Esophagus muscularis mucosa (tissue), 4 donors: Measurements from ENCODE around the gene HEXIM2. TPM values are rescaled to one million over a fixed set of nuclear protein-coding genes. Genes with fewer than 3 reads are reported as not detected.
A peak's percentile ranks its signal among the peaks of the same experiment; 100 is the strongest.

Experiments
- DNase-seq: peaks from one replicate; pipeline ENCODE4 v3.0.0-alpha.2; 2017; ENCODE audit errors: extremely low spot score
- H3K27ac ChIP-seq, 4 donors: fragments of 200-600 bp; sonication (generic); replicated peaks in 1 of 4; 1 replicate in 3 of 4; 2 replicates in 1 of 4; pipeline ENCODE4 v1.5.1; 2016 to 2019; ENCODE audit warnings: mild to moderate bottlenecking in 1 of 4
- H3K27me3 ChIP-seq, 4 donors: fragments of 200-600 bp; sonication (generic); one replicate each; pipeline versions ENCODE4 v1.5.1 to v1.6.0; 2016 to 2019
- H3K36me3 ChIP-seq, 4 donors: fragments of 200-600 bp; sonication (generic); one replicate each; pipeline ENCODE4 v1.5.1; 2016 to 2019
- H3K4me1 ChIP-seq, 4 donors: fragments of 200-600 bp; sonication (generic); one replicate each; pipeline ENCODE4 v1.5.1; 2016 to 2019
- H3K4me3 ChIP-seq, 4 donors: fragments of 200-600 bp; sonication (generic); 1 replicate in 2 of 4; 2 replicates in 2 of 4; pipeline ENCODE4 v1.5.1; 2016 to 2019; ENCODE audit warnings: mild to moderate bottlenecking in 4 of 4, moderate library complexity in 1 of 4
- H3K9me3 ChIP-seq, 4 donors: fragments of 200-600 bp; sonication (generic); 1 replicate in 3 of 4; 2 replicates in 1 of 4; pipeline ENCODE4 v1.5.1; 2016 to 2019
- CTCF ChIP-seq, 3 experiments: fragments of 200-600 bp in 2 of 3; fragments of 450-650 bp in 1 of 3; sonication (generic) in 2 of 3; IDR thresholded peaks; one replicate each; pipeline ENCODE4 v1.5.1; 2017 to 2019; ENCODE audit warnings: antibody characterized with exemption in 3 of 3, mild to moderate bottlenecking in 2 of 3, moderate library complexity in 1 of 3
- EP300 ChIP-seq: sonication (generic); formaldehyde crosslinking; IDR thresholded peaks from one replicate; pipeline ENCODE4 v1.6.1; 2017; ENCODE audit warnings: antibody characterized with exemption
- POLR2A ChIP-seq: fragments of 450-650 bp; IDR thresholded peaks from one replicate; pipeline ENCODE4 v1.6.1; 2017; ENCODE audit warnings: antibody characterized with exemption, moderate library complexity, mild to moderate bottlenecking, low read depth
- POLR2AphosphoS5 ChIP-seq, 2 donors: sonication (generic); formaldehyde crosslinking; IDR thresholded peaks; one replicate each; pipeline ENCODE4 v1.6.1; 2017; ENCODE audit warnings: antibody characterized with exemption in 2 of 2
- WGBS: methylation state at CpG from one replicate; pipeline ENCODE4 v1.1.5; 2018; 5-methylcytosine and 5-hydroxymethylcytosine counted together
- intact Hi-C: fragments of 100-400 bp; cut with DNase I; formaldehyde crosslinking; loops from one replicate; pipeline ENCODE4 v1.15.1; 2023
- total RNA-seq, 4 donors: library from RNA; depleted of rRNA; stranded (reverse); fragments of >200 nt; gene quantifications; one replicate each; pipeline versions ENCODE4 v1.1.0 to v1.2.1, GENCODE V29; 2016

HEXIM2 gene
- total RNA-seq, 4 donors from 2014 or later, result 4.0 to 8.4 (median 7.0) TPM

GRCh38 chr17:45156242-45156641, 5.4 kb upstream of the HEXIM2 start:
- Histone ChIP-seq H3K27me3 (no peaks in the 10 kb centered on the region), H3K4me1 (peaks cover 55 to 87% (median 84%) of the 10 kb centered on the region in 4 donors), H3K36me3 (no peaks in the 10 kb centered on the region), H3K27ac (peak overlapping the region in 3 of 4 donors; percentile 12 to 18 (median 16)), H3K9me3 (no peaks in the 10 kb centered on the region), H3K4me3 (no peak overlapping the region)
- TF ChIP-seq POLR2A, result no peak
- no peak for TF ChIP-seq CTCF (IDR thresholded peaks at IDR 0.05)
- no peak for TF ChIP-seq POLR2AphosphoS5 (IDR thresholded peaks at IDR 0.05)
- no peak for TF ChIP-seq EP300
- WGBS, result 88% methylated on average over 3 of the region's 3 CpGs
- DNase-seq, result no peak
- intact Hi-C loops, result loop anchor here (5.0 kb wide), 1 partner anchor 41 kb away; no protein-coding TSS in a partner anchor

GRCh38 chr17:45160447-45161287, 1.0 kb upstream of the HEXIM2 start:
- WGBS, result 0% methylated on average over 12 of the region's 48 CpGs

DNA sequence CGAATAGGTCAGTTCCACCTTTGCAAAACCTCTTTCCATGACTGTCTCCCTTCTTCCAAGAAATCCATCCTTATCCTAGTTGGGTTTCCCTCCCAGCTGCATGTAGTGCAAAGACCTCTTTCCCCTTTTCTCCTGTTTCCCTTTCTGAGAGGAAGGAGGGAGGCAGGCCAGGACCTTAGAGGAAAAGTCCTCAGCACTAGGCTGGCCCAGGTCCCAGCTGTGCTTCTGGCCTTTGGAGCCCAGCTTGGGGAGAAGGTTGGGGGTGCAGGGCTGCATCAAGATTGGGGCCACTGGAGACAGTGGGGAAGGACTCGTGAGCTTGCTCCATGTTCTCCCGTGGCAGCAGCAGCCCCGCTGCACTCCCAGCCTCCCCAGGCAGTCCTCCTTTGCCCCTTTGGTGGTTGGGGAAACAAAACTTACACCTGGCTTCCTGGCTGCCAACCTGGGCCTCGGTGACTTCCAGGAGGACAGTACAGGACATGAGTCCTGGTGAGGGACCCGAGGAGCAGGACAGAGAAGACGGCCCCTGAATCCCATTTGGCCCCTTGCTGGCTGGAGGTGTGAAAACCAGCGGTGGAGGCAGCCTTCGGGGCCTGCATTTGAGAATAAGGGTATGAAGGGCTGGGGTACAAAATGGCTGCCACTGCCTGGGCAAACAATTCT, 481 bp downstream of the HEXIM2 start:
- 63% methylated on average over 7 of the region's 9 CpGs for WGBS
- H3K4me1 ChIP-seq, result peaks cover 39 to 45% (median 43%) of the 10 kb centered on the region in 4 donors
- intact Hi-C loops, result no loop called here
- peak overlapping the region; percentile 91 to 97 (median 96) for H3K4me3 ChIP-seq
- peak overlapping the region; percentile 51 to 100 (median 84) for H3K27ac ChIP-seq
- no peak for TF ChIP-seq CTCF (IDR thresholded peaks at IDR 0.05)
- TF ChIP-seq EP300, result no peak
- TF ChIP-seq POLR2AphosphoS5 (IDR thresholded peaks at IDR 0.05), result no peak
- no peak for TF ChIP-seq POLR2A
- no peaks in the 10 kb centered on the region for H3K27me3 ChIP-seq
- no peaks in the 10 kb centered on the region for H3K9me3 ChIP-seq
- no peaks in the 10 kb centered on the region for H3K36me3 ChIP-seq
- no peak for DNase-seq

More at GRCh38 chr17:45160447-45161287, 1.0 kb upstream of the HEXIM2 start:
- no peaks in the 10 kb centered on the region for H3K27me3 ChIP-seq
- no peak for DNase-seq
- peaks cover 43 to 60% (median 55%) of the 10 kb centered on the region in 4 donors for H3K4me1 ChIP-seq
- intact Hi-C loops, result no loop called here
- peak overlapping the region; percentile 99 to 100 (median 100) for H3K27ac ChIP-seq
- H3K9me3 ChIP-seq, result no peaks in the 10 kb centered on the region
- no peak for TF ChIP-seq POLR2A
- peak in 1 of 3 experiments; percentile 33 for TF ChIP-seq CTCF (IDR thresholded peaks at IDR 0.05)
- H3K4me3 ChIP-seq, result peak overlapping the region; percentile 91 to 97 (median 96)
- H3K36me3 ChIP-seq, result no peaks in the 10 kb centered on the region

DNA sequence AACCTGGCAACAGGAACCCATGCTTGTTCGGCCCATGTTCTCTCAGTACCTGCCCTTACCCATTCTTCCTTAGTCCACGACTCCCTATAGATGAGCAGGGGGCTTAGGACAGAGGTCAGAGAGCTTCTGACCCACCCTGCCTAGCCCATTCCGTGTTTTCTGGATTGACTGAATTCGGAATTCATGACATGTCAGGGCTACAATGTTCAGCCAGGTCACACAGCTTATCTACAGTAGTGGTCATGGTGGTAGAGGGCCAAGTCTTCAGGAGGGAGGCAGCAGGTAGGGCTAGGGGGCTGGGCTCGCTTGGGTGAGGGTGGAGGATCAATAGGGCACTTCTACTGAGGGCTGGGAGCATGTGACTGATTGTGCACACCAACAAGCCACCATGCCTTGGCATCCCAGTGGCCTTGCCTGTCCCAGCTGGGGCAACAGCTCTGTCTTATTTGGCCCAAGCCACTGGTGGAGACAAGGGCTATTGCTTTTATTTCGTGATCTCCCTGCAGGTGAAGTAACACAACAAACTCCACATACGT, 3.1 kb downstream of the HEXIM2 start:
- intact Hi-C loops, result no loop called here
- no peaks in the 10 kb centered on the region for H3K9me3 ChIP-seq
- H3K27me3 ChIP-seq, result no peaks in the 10 kb centered on the region
- no peak overlapping the region for H3K4me3 ChIP-seq
- H3K27ac ChIP-seq, result no peak overlapping the region
- H3K4me1 ChIP-seq, result peaks cover 13 to 20% (median 16%) of the 10 kb centered on the region in 4 donors
- no peak for DNase-seq
- WGBS, result 86% methylated on average over 6 of the region's 7 CpGs
- no peak for TF ChIP-seq POLR2A
- H3K36me3 ChIP-seq, result peaks cover 0 to 12% (median 9%) of the 10 kb centered on the region in 4 donors
